Osteocyte (in vitro differentiated cells): Measurements from ENCODE around the gene ACSS3. TPM values are rescaled to one million over a fixed set of nuclear protein-coding genes. Genes with fewer than 3 reads are reported as not detected.

Experiments
- DNase-seq: peaks from one replicate; pipeline ENCODE4 v3.0.0; 2021; ENCODE audit warnings: mixed read lengths; ENCODE audit not compliant: unreplicated experiment; ENCODE audit errors: extremely low spot score
- H3K27ac Mint-ChIP-seq: one replicate; pipeline ENCODE4 v1.8.0; 2021; ENCODE audit warnings: mild to moderate bottlenecking, mixed read lengths; ENCODE audit not compliant: unreplicated experiment
- H3K27me3 Mint-ChIP-seq: one replicate; pipeline ENCODE4 v1.8.0; 2021; ENCODE audit warnings: mixed read lengths; ENCODE audit not compliant: unreplicated experiment
- H3K36me3 Mint-ChIP-seq: one replicate; pipeline ENCODE4 v1.8.0; 2021; ENCODE audit warnings: mixed read lengths; ENCODE audit not compliant: unreplicated experiment
- H3K4me1 Mint-ChIP-seq: one replicate; pipeline ENCODE4 v1.8.0; 2021; ENCODE audit warnings: mixed read lengths; ENCODE audit not compliant: unreplicated experiment
- H3K4me3 Mint-ChIP-seq: one replicate; pipeline ENCODE4 v1.8.0; 2021; ENCODE audit warnings: mild to moderate bottlenecking, moderate library complexity, mixed read lengths; ENCODE audit not compliant: unreplicated experiment
- H3K9me3 Mint-ChIP-seq: one replicate; pipeline ENCODE4 v1.8.0; 2021; ENCODE audit warnings: mixed read lengths; ENCODE audit not compliant: unreplicated experiment
- total RNA-seq: library from RNA; stranded (reverse); gene quantifications from 2 replicates; pipeline ENCODE4 v1.2.1, GENCODE V29; 2021
- TF ChIP-seq, protein P1 (sequence below): fragments of 200-600 bp; sonication (generic); IDR thresholded peaks from 2 replicates; pipeline ENCODE4 v1.5.0; 2021; ENCODE audit warnings: antibody characterized with exemption, mild to moderate bottlenecking, moderate library complexity

ACSS3 gene
- total RNA-seq, 1 donor from 2014 or later = 5.6 TPM

DNA sequence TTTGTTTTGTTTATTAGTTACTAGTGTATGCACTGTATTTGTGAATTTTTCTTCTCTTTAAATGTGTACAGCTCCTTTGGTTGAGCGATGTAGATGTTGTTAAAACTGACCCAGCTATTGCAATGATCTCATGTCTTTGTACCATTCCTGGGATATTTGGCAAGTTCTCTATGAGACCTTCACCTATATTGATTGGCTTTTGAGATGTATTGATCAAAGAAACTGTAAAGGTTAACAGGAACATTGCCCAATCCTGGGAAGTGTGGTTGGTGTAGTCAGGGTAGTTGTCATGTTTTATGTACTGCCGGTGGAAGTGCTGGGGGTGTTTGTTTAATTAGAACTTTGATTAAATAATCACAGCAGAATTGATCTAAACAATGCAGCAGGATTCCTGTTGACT, 43.1 kb downstream of the ACSS3 start:
- Mint-ChIP-seq H3K36me3 (no peaks in the 10 kb centered on the region), H3K4me3 (no peak overlapping the region), H3K27ac (no peak overlapping the region), H3K27me3 (no peaks in the 10 kb centered on the region), H3K4me1 (no peaks in the 10 kb centered on the region), H3K9me3 (peaks cover 5% of the 10 kb centered on the region)
- TF ChIP-seq, protein P1, sequence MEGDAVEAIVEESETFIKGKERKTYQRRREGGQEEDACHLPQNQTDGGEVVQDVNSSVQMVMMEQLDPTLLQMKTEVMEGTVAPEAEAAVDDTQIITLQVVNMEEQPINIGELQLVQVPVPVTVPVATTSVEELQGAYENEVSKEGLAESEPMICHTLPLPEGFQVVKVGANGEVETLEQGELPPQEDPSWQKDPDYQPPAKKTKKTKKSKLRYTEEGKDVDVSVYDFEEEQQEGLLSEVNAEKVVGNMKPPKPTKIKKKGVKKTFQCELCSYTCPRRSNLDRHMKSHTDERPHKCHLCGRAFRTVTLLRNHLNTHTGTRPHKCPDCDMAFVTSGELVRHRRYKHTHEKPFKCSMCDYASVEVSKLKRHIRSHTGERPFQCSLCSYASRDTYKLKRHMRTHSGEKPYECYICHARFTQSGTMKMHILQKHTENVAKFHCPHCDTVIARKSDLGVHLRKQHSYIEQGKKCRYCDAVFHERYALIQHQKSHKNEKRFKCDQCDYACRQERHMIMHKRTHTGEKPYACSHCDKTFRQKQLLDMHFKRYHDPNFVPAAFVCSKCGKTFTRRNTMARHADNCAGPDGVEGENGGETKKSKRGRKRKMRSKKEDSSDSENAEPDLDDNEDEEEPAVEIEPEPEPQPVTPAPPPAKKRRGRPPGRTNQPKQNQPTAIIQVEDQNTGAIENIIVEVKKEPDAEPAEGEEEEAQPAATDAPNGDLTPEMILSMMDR = no peak
- DNase-seq = no peak

DNA sequence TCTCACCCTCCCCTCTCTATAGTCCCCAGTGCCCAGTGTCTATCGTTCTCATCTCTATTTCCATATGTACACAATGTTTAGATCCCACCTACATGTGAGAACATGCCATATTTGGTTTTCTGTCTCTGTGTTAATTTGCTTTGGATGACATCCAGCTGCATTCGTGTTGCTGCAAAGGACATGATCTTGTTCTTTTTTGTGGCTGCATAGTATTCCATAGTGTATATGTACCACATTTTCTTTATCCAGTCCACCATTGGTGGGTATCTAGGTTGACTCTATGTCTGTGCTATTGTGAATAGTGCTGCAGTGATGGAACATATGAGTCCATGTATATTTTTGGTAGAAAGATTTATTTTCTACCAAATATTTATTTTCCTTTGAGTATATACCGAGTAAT, 45.7 kb downstream of the ACSS3 start:
- DNase-seq = no peak
- no peak overlapping the region for H3K27ac Mint-ChIP-seq
- no peaks in the 10 kb centered on the region for H3K36me3 Mint-ChIP-seq
- peaks cover 5% of the 10 kb centered on the region for H3K9me3 Mint-ChIP-seq
- TF ChIP-seq, protein P1 = no peak
- H3K27me3 Mint-ChIP-seq = no peaks in the 10 kb centered on the region
- H3K4me1 Mint-ChIP-seq = no peaks in the 10 kb centered on the region
- H3K4me3 Mint-ChIP-seq = no peak overlapping the region

DNA sequence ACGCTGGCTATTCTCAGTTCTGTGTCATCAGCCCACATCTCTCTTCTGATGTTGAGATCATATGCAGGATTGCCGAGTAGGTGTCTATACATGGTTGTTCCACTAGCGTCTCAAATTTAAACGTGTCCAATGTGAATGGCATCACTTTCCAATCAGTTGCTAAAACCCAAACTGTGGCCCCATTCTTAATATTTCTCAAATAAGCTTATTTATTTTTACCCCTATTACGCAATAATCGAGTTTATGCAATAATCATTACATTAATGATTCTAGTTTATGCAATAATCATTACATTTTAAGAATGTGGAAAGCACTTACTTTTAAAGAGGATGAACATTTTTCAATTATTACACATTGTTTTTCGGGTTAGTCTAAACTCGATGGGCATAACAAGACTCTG, 47.8 kb downstream of the ACSS3 start:
- no peaks in the 10 kb centered on the region for H3K36me3 Mint-ChIP-seq
- H3K9me3 Mint-ChIP-seq = no peaks in the 10 kb centered on the region
- no peaks in the 10 kb centered on the region for H3K27me3 Mint-ChIP-seq
- no peak overlapping the region for H3K4me3 Mint-ChIP-seq
- no peaks in the 10 kb centered on the region for H3K4me1 Mint-ChIP-seq
- no peak for DNase-seq
- TF ChIP-seq, protein P1 = no peak
- no peak overlapping the region for H3K27ac Mint-ChIP-seq

DNA sequence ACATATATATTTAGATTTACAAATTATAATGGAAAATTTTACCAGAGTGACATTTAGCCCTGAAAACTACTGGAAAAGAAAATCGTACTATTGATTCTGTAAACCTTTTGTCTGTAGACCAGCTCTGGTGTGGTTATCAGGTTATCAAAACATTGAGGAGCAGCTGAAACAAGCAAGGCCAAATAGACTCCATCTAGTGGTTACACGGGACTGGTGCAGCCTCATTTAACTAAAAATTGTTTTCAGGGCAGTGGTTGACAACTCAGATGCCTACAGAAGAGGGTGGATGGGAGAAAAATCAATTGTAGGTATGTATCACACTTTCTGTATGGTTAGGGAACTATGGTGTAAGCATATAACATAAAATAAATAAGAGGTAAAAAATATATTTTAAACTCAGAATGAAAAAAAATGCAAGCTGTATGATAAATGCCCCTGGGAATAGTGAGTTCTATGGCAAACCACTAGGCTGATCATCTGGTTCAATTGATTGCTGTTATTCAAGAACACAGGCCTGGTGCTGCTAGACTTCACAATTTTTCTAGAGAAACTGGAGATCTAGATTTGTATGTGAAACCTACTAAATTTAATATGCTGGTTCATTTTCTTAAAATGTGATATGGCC, 51.2 kb downstream of the ACSS3 start:
- TF ChIP-seq, protein P1 = peak; percentile 84
- Mint-ChIP-seq H3K9me3 (no peaks in the 10 kb centered on the region), H3K4me1 (no peaks in the 10 kb centered on the region), H3K27me3 (no peaks in the 10 kb centered on the region), H3K36me3 (no peaks in the 10 kb centered on the region), H3K27ac (no peak overlapping the region), H3K4me3 (no peak overlapping the region)
- no peak for DNase-seq

DNA sequence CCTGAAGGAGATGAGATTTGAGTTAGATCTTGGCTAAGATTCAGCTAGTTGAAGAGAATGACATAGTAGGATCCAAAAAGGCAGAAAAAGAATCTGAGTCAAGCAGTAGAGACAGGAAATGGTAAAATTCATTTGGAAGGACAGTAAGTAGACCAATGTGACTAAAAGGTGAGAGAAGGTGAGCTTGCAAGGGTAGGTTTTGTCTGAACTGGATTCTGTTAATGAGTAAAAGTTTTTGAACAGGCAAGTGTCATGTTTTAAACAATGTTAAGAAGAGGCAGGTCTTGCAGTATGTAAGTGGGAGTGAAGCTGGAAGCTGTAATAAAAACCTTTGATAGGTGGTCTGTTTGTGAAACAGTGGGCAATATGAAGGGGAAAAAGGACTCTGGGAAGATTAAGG, 58.6 kb downstream of the ACSS3 start:
- no peaks in the 10 kb centered on the region for H3K9me3 Mint-ChIP-seq
- no peaks in the 10 kb centered on the region for H3K36me3 Mint-ChIP-seq
- no peak overlapping the region for H3K4me3 Mint-ChIP-seq
- H3K27ac Mint-ChIP-seq = no peak overlapping the region
- TF ChIP-seq, protein P1 = no peak
- no peaks in the 10 kb centered on the region for H3K27me3 Mint-ChIP-seq
- no peak for DNase-seq
- H3K4me1 Mint-ChIP-seq = no peaks in the 10 kb centered on the region
